Skeletal muscle cell (primary cell): ENCODE data around the gene MFAP4.
"Not testable (repeated sequence)": the region's sequence is repeated elsewhere in the genome, so short reads cannot be mapped to it uniquely, and the experiment has no call there.

Experiments used
- DNase-seq: peaks from one replicate; pipeline ENCODE4 v3.0.0-alpha.2; 2010; ENCODE audit warnings: low read depth
- H3K4me3 ChIP-seq: 2 replicates; pipeline ENCODE4 v1.5.1; 2011; ENCODE audit warnings: low read depth, mild to moderate bottlenecking, control low read depth, low read length, moderate library complexity

The MFAP4 gene

DNA sequence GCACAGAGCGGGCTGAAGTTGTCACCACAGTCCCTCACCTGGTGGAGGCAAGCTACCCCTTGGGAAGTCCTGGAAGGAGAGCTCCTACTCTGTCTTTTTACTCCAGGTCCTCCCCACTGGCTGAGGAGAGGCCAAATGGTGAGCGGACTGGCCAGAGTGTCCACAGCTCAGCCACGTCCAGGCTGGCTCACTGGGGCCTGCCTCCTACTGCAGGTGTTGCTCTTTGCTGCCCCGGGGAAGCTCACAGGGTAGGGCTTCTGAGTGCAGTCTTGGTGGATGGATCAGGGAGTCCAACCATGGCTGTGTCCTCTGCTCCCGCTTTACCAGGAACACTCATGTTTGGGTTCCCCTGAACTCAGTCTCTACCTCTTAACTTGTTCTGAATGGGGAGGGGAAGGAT is 27.1 kb downstream of the MFAP4 start:
- no peak overlapping the region for H3K4me3 ChIP-seq
- no peak for DNase-seq

- DNase-seq, result no peak
- no peak overlapping the region for H3K4me3 ChIP-seq
Observed at GRCh38 chr17:19359151-19359550, 27.8 kb downstream of the MFAP4 start.

DNA sequence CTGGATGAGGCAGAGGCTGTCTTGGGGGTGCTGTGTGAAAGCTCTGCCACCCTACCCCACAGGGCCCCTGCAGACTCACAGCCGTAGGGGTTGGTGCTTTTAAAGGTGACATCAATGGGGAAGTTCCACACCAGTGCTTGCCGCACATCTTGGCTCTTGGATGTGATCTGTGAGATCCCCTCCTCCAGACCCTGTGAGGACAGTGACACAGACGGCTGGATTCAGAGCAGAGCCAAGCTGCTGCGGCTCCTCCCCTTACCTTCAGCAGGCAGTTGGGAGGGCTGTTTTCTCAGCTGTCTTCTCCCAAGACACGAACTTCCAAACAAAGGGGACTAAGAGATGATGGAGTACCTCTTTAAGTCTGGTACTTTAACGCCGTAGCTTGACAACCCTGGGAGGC is 29.2 kb downstream of the MFAP4 start:
- no peak for DNase-seq
- H3K4me3 ChIP-seq, result no peak overlapping the region

- DNase-seq, result no peak
Observed at GRCh38 chr17:19357351-19357750, 29.6 kb downstream of the MFAP4 start.

GRCh38 chr17:19354748-19355147 is 32.2 kb downstream of the MFAP4 start:
- H3K4me3 ChIP-seq, result no peak overlapping the region
- DNase-seq, result no peak

More at GRCh38 chr17:19357351-19357750, 29.6 kb downstream of the MFAP4 start:
- H3K4me3 ChIP-seq, result no peak overlapping the region

DNA sequence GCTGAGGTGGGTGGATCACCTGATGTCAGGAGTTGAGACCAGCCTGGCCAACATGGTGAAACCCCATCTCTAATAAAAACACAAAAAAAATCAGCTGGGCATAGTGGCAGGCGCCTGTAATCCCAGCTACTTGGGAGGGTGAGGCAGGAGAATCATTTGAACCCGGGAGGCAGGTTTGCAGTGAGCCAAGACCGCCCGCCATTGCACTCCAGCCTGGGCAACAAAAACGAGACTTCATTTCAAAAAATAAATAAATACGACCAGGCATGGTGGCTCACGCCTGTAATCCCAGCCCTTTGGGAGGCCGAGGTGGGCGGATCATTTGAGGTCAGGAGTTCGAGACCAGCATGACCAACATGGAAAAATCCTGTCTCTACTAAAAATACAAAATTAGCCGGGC is 33.6 kb downstream of the MFAP4 start:
- H3K4me3 ChIP-seq, DNase-seq: not testable (repeated sequence)

- no peak for DNase-seq
- H3K4me3 ChIP-seq, result no peak overlapping the region
Observed at GRCh38 chr17:19348806-19349205, 38.2 kb downstream of the MFAP4 start.

DNA sequence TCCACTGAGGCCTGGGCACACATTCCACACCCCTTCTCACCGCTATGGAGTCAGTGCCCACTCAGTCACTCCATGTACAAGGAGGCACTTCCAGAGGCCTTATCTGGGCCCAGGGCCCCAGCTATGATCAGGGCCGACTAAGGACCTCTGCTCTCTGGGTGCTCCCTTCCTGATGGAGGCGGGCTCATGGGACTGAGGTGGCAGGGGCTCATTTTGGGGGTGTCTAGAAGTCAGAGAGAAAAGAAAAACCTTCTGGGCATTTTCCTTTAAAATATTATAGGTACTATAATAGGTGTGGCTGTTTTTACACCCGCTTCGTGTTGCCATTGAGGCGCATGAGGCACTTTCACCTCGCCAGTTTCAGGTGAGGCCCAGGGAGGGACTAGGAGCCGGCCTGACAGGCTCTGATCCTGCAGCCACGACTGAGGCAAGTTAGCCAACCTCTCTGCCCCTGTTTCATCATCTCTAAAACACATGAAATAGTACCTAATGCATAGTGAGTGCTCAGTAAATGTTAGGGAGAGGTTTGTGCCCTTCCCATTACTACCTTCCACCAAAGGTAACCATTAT is 38.8 kb downstream of the MFAP4 start:
- no peak overlapping the region for H3K4me3 ChIP-seq
- no peak for DNase-seq

DNA sequence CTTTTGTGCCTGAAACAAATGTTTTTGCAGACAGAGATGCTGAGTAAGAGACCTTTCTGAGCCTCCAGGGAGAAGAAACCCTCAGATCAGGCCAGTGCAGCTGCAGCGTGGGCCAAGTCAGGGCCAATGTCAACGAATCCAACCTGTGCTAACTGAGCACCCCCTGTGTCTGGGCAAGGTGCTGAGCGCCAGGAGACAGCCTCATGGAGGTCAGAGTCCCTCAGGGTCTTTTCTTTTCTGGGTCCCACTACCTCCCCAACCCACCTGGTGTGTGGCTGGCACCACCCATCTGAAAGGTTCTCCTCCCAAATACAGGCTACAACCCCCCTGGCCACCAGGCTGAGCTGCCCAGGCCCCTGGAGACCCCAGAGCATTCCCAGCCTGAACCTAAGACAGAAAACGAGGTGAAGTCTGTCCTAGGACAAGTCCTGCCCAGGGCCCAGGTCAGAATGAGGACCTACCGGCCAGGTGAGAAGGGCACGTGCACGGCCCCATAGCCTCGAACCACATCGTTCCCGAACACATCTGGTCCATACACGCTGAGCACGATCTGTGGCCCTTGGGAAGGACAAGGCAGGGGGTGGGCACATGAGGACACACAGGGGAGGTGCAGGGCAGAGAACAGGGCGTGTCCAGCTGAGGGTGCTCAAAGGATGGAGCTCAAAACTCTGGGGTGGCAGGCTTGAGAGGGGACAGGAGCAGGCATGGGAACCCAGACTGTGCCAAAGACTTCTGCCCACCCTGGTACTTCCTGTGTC is 39.5 kb downstream of the MFAP4 start:
- H3K4me3 ChIP-seq, result no peak overlapping the region
- no peak for DNase-seq

- DNase-seq, result peak; percentile 75
- no peak overlapping the region for H3K4me3 ChIP-seq
Observed at GRCh38 chr17:19346351-19347255, 40.4 kb downstream of the MFAP4 start.

DNA sequence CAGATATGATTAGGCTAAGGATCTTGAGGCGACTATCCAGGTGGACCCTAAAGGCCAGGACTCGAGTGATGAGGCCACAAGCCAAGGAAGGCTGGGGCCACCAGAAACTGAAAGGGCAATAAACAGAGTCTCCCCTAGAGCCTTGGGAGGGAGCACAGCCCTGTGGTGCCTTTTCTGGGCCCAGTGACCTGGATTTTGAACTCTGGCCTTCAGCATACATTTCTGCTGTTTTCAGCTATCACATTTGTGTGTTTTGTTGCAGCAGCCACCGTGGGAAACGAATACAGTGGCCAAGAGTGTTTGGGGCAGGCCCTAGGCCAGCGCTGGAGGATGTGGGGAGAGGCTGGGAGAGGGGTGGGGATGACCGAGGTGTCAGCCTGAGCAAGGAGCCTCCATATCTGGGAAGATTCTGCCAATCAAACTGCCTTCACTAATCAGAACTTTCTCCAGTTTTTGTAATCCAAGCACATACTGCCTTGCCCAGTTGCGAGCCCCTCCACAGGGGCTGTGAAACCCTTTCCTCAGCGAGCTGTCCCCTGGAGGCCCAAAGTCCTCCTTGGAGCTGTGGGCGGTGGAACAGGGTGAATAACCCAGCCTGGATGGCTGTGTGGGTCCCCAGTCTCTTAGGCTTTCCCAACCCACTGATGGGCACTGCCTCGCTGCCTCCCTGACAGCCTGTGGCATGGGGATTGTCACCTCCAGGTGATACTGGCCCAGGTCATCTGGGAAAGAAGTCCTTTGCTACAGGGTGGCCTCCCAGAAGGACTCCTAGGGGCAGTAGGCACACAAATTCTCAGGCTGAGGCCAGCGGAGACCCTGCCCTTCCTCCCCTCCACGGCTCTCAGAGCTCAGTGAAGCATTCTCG is 41.3 kb downstream of the MFAP4 start:
- no peak overlapping the region for H3K4me3 ChIP-seq
- DNase-seq, result no peak

DNA sequence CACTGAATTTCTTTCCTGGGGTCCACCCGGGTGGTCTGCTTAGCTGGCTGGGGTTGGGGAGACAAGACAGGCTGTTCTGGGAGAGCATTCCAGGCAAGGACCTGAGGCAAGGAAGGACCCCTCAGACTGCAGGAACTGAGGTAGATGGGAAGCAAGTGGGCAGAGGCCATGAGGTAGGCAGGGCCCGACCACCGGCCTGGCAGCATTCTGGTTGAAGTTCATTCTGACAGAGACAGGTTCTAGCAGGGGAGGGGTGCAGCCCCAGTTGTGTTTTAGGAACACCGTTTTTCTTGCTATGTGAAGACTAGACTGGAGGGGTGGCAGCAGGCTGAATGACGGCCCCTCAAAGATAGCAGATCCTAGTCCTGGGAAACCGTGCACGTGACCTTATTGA is 41.9 kb downstream of the MFAP4 start:
- DNase-seq, result no peak
- no peak overlapping the region for H3K4me3 ChIP-seq

- H3K4me3 ChIP-seq, result no peak overlapping the region
- DNase-seq, result no peak
Observed at GRCh38 chr17:19344311-19345066, 42.5 kb downstream of the MFAP4 start.

- H3K4me3 ChIP-seq, result no peak overlapping the region
- no peak for DNase-seq
Observed at GRCh38 chr17:19343671-19344151, 43.3 kb downstream of the MFAP4 start.

- DNase-seq, result no peak
- H3K4me3 ChIP-seq, result no peak overlapping the region
Observed at GRCh38 chr17:19343256-19343630, 43.7 kb downstream of the MFAP4 start.

DNA sequence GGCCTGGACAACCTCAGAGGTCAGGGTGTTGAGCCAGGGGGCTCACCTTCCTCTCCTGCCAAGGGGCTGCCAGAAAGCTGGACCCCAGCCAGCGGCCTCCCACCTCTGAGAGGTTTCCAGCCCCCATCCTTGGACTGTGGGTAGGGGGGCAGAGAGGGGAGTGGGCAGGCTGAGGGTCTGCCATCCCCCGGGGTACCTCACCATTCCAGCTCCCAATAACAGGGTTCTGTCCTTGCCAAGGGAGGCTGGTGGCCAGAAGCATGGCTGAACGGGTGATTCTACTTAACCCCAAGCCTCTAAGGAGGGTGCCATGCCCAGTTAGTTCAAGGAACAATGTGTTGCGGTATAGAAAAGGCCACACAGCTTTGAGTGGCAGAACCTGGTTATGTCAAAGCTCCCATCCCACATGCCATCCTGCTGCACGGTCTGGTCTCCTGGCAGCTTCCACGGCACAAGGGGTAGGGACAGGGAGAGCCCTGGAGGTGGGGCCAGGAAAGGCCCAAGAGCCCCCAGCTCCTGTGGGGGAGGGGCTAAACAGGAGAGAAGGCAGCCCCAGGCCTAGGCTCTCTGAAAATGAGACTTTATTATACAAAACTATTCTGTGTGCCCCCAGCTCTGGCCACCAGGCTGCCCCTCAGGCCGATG is 44.3 kb downstream of the MFAP4 start:
- no peak for DNase-seq
- H3K4me3 ChIP-seq, result no peak overlapping the region

GRCh38 chr17:19341641-19342610 is 45.1 kb downstream of the MFAP4 start:
- no peak for DNase-seq
- no peak overlapping the region for H3K4me3 ChIP-seq
